Stimulated activated CD8-positive, alpha-beta memory T cell treated with anti-CD3 and anti-CD28 coated beads, Interleukin-4, amount 100 ng/mL, for 4 hours (primary cell): ENCODE data around the gene GALNT6.

Experiments
- DNase-seq, 2 donors: peaks; one replicate each; pipeline ENCODE4 v3.0.0-alpha.2; 2020; ENCODE audit warnings: low read depth in 2 of 2, low spot score in 1 of 2

Gene GALNT6, protein sequence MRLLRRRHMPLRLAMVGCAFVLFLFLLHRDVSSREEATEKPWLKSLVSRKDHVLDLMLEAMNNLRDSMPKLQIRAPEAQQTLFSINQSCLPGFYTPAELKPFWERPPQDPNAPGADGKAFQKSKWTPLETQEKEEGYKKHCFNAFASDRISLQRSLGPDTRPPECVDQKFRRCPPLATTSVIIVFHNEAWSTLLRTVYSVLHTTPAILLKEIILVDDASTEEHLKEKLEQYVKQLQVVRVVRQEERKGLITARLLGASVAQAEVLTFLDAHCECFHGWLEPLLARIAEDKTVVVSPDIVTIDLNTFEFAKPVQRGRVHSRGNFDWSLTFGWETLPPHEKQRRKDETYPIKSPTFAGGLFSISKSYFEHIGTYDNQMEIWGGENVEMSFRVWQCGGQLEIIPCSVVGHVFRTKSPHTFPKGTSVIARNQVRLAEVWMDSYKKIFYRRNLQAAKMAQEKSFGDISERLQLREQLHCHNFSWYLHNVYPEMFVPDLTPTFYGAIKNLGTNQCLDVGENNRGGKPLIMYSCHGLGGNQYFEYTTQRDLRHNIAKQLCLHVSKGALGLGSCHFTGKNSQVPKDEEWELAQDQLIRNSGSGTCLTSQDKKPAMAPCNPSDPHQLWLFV

DNA sequence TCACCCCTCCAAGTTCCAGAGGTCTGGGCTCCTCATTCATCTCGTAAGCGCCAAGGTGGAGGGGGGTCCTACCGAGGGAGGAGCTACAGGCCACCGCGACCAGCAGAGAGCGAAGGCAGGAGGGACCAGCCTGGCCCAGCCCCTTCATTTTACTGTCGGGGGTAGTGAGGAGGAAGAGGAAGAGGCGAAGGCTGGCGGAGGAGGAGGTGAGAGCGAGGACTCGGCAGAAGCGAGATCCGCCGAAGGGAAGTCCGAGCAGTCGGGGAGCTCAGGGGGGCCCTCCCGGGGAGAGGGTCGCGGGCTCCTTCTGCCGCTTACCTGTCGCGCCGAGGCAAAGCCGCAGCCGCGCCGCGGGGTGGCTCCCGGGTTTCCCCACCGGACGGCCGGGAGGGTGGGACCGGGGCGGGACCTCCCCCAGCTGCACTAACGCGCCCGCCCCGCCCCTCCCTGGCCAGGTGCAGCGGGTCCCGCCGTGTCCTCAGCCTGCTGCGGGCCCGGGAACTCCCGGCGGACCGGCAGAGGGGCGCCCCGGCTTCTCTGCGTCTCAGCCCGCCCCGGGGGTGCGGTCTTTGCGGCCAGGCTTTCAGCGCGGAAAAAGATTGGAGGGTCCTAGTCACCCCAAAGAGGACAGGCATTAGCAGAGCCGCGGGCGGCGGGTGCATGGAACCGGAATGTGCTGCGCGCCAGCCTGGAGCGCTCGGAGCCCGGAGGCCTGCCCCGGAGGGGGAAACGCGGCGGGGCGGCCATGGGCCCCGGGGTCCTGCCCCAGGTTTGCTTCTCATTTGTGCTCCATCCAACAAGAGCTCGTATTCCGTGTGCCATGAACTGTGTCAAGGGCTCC, at the start of gene GALNT6:
Gene GALNT6, minus strand, starts transcription at position 124 of the 841 bp plus-strand sequence. CDS start 11,625 bp downstream, outside the sequence.
- peak; percentile 29 to 50 for DNase-seq

DNA sequence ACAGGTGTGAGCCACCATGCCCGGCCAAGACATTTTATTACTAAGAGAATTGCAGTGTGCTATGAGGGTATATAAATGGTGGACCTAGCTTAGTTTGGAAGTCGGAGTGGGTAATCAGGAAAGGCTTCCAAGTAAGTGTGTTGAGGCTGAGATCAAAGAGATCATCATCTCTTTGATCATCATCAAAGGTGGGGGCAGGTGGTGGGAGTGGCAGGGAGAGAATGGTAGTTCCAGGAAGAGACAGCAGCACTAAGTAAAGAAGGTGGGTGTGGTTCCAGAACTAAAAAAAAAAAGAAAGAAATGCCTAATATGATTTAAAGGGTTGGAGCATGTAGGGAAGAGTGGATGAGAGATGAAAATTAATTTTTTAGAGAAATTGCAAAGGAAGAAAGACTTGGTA, 48.1 kb upstream of the GALNT6 start:
- no peak for DNase-seq

DNA sequence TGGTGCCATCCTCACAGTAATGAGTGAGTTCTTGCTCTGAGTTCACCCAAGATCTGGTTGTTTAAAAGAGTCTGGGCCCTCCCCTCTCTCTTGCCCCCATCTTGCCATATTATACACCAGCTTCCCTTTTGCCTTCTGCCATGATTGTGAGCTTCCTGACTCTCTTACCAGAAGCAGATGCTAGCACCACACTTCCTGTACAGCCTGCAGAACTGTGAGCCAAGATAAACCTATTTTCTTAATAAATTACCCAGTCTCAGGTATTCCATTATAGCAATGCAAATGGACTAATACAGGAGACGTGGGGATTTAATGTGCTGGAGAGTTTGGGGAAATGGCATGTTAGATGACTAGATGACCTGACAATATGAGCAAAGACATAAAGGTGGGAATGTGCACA, 46.2 kb upstream of the GALNT6 start:
- DNase-seq: no peak

DNA sequence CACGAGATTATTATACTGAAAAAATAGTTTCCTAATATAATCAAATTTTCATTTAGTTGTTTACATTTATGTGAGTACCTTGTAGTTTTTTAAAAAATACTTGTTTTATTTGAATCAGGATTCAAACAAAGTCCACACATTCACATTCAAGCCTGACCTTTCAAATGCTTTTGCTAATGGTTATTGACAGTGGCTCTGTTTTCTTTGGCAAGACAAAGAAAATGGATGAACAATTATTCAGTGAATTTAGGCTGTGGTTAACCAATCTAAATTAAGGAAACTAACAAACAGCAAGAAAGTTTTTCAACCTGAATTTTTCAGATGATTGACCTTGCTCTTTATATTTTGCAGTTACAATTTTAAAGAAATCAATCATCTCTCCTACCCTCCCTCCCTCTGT, 43.1 kb upstream of the GALNT6 start:
- no peak for DNase-seq

DNA sequence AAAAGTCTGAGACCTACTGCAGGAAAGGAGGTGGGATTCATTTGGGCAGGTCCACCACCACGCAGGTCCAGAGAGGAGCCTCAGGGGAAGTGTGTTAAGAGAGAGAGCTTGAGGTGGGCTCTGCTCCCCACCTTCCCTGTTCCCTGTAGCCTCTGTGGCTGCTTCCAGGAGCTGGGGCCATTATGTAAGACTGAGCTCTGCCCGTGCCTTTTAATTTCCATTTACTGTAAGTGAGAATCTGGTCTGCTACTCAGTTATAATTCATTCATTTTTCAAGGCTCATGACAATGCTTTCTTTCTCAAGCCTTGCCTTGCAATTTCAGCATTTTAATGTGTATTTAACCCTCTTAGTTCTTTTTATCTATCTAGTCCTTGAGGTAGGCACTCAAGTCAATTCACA, 41.7 kb upstream of the GALNT6 start:
- DNase-seq: no peak

DNA sequence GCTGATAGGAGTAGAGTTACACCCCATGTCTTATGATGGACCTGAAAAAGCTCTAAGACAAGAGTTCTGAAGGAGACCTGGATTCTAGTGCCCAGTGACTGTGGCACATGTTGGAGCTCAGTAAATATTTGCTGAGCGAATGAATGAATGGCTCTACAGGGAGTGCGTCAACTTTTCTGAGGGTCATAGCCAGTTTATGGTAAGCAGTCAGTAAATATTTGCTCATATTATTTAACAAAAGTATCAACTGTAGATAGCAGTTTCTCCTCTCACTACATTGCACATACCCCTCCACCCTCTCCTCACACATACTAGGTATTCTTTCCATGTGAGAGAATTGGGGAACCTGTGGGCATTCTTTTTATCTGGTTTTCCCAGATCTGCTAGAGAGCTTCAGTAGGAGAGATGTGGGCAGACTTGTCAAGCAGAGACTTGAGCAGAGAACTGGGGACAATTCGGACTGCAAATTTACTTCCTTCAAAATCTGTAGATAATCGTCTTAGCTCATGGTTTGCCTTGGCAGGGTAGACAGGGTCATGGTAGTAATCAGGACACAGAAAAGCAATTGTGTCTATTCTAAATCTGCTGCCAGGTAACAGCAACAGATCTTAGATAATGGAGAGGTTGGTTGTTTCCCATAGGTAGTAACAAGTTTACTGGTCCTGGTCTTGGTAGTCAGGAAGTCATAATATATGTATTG, 39.1 kb upstream of the GALNT6 start:
- DNase-seq: no peak

DNA sequence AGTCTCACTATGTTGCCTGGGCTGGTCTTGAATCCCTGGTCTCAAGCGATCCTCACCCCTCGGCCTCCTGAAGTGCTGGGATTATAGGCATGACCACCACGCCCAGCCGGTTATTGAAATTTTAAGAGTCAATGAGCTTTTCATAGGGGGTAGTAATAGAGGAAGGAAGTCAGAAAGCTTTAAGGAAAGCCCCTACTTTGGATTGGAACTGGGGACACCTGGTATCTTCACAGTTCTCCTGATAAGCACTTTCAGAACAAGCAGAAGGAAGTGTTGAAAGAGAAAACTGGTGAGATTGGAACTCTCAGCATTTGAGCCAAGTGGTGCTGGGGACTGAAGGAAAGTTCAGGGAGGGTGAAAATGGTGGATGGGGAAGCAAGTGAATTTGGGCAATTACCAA, 38.5 kb upstream of the GALNT6 start:
- no peak for DNase-seq

DNA sequence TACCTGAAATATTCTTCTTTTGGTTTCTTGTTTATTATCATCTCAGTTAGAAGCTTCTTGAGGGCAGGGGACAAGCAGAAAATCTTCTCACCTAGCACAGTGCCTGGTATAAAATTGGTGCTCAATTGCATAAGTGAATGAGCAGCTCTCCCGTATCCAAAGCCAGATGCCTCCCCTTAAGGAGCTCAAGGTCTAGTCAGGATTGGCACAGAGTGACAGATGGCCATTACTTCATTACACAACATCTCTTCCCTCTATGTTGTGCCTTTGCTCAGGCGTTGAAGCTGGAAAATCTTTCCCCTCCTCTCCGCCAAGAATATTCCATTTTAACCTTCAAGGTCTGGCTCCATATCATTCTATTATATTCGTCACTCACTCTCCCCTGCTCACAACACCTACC, 37.0 kb upstream of the GALNT6 start:
- DNase-seq: no peak

DNA sequence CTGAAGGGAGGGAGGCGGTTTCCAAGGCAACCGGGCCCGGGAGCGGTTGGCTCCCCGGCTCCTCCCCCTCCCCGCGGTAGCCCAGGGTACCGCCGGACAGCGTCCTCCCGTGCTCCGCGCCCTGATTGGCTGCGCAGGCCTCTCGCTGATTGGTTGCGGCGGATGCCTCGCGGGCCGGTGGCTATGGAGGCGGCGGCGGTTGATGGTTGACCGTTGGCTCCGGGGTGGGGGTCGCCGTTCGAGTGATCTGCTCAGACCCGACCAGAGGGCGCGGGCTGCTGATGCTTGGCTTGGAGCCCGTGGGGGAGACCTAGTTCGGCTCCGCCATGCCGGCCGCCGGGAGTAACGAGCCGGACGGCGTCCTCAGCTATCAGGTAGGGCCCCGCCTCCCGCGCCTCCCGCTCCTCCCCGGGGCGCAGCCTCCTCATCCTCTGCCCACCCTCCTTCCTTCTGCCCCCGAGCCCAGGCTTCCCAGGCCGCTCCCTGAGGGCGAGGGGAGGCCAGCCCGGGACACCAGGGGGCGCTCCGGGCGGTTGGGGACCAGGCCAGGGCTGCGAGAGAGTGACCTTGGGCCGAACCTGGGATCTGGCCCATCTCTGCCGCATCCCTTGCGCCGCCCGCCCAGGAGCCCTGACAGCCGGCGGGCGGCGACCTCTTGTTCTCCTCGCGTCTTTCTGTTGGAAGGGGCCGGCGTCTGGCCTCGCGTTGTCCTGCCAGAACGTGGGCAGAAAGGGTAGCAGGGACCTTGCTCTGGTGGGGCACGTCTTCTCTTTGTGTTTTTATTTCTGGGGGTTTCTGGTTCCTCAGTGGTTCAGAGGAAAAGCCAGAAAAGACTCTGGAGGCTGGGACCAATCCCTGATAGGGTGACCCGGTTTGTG, 33.7 kb upstream of the GALNT6 start, which contains the start of gene SLC4A8:
Gene SLC4A8, plus strand, starts transcription at position 170 of the 878 bp plus-strand sequence. Its CDS starts 157 bp downstream, at position 327.
- peak; percentile 19 to 57 for DNase-seq

DNA sequence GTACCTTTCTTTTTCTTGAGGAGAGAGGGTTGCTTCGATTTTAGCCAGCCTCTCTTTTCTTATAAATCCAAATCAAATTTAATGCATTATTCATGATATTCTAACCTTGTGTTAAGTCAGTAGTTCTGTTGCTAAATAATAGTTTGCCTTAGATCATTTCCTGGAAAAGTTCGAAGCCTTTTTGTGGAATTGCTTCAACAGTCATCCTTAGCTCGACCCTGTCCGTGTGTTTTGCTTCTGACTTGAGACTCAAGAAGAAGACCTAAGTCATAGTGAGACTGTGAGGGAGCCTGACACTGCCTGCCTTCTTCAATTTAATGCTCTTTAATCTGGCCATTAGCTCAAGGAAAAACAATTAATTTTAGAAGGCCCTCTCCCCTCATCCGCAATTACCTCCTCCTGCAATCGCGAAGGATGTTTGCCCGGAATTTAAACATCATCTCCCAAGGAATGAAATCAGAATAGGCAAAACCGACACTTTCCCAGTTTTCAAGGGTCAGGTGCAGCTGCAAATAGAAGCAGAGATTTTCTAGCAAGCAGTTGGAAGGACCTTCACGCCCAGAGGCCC, 33.0 kb upstream of the GALNT6 start:
- no peak for DNase-seq

DNA sequence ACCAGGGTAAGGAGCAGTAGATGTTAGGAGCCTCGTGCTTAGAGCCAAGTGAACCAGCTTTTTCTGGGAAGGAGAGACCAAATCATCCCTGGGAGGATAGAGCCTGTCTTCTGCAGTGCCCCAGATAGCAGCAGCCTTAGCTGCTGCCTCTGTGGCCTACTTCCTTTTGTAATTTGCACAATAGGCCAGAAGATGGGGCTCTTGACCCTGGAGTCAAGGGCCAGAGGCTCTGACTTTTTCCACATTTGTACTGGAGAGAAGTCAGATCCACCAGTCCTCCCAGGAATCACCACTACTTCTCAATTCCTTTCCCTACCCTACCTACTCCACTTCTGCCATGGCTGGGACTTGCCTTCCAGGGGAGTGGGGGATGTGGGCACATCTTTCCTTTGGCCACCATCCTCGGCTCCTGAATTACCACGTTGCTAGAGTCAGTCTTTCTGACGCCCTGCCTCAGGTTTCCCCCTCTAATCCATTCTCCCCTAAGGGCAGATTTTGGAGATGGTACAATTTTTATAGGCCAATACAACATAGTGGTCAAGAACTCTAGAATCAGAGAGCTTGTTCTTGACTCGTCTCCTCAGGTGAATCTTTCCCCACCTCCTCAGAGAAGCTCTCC, 30.2 kb upstream of the GALNT6 start:
- DNase-seq: no peak

DNA sequence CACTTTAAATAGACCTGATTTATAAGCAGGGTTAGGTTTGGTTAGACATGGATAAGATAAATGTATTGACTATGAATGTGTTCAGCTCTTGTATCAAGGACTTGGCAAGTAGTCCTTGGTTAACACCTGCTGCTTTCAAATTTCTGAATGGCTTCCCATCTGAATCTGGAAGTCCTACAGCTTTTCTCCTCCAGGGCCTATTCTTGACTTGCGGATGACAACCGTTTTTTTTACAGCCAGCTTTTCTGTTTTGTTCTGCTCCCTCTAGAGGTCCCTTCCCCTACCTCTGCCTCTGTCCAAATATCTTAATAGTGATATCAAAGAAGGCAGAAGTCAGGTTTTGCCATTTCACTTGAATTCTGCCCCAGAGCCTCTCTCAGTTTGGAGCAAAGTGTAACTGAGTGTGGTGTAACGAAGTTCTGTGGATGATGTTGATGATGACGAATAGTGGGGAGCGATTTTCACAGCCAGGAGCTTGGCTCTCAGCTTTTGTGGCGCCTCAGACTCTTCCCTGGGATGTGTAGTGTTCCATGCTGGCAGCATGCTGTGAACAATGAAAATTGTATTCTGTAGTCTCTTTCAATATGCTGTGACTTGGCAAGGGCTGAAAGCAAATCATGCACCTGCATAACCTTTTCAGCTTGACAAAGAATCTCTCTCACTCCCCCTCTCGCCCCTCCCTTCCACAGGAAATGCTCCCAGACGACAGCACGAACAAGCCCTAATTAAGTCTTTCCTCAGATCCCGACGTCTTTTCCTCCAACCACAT, 28.4 kb upstream of the GALNT6 start:
- DNase-seq: no peak

DNA sequence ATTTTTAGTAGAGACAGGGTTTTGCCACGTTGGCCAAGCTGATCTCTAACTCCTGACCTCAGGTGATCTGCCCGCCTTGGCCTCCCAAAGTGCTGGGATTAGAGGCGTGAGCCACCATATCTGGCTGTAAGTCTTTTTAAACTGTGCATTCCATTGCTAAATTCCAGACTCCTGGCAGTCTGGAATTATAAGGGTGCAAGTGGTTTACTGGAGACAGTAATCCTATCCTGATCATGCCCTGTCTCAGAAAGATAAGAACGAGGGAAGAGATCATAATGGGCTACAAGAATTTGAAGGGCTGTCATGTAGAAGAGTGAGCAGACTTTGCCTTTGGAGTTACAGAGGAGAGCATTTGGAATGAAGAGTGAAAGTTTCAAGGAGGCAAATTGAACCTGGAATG, 26.6 kb upstream of the GALNT6 start:
- DNase-seq: no peak

DNA sequence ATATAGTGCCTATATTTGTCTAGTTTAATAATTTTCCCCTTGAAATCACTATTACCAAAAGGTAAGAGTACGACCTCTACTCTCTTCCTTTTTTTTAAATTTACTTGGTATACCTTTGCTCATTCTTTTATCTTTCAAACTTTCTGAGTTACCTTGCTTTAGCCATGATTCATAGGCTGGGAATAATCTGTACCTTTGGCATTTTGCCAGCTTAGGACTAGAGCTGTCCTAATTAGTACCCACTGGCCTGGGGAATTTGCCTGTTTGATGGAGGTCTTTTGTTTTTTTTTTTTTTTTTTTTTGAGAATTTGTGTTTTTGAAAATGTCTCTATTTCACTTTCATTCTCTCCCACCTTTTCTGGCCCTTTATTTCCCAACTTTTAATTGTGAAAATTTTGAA, 24.7 kb upstream of the GALNT6 start:
- DNase-seq: no peak

DNA sequence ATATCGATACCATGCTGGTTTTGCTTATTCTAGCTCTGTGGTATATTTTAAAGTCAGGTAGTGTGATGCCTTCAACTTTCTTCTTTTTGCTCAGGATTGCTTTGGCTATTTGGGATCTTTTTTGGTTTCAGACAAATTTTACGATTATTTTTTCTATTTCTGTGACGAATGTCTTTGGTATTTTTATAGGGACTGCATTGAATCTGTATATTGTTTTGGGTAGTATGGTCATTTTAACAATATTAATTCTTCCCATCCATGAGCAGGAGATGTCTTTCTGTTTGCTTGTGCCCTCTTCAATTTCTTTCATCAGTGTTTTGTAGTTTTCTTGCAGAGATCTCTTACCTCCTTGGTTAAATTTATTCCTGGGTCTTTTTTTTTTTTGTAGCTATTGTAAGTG, 22.6 kb upstream of the GALNT6 start:
- no peak for DNase-seq

DNA sequence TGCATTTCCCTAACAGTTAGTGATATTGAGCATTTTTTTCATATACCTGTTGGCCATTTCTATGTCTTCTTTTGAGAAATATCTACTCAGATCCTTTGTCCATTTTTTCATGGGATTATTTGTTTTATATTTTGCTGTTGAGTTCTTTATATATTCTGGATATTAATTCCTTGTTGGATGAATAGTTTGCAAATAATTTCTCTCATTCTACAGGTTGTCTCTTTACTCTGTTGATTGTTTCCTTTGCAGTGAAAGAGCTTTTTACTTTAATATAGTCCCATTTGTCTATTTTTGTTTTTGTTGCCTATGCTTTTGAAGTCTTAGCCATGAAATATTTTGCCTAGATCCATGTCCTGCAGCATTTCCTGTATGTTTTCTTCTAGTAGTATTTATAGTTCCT, 21.9 kb upstream of the GALNT6 start:
- DNase-seq: no peak

DNA sequence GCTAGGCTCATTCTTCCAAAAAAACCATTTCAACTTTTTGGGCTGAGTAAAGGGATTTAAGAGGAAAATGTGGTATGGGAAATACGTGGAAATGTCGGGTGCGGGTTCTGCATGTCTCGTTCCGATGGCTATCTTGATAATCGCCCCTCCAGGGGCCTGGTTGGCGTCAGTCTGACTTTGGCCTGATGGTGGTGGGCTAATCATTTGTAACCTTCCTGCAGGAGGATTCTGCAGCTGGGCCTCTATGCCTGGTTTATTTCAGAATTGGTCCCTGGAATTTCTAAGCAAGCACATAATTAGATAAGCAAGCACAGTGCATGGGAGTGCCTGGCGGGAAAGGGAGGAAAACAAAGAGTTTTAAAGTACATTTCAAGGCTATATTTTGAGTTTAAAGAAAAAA, 18.6 kb upstream of the GALNT6 start:
- no peak for DNase-seq

DNA sequence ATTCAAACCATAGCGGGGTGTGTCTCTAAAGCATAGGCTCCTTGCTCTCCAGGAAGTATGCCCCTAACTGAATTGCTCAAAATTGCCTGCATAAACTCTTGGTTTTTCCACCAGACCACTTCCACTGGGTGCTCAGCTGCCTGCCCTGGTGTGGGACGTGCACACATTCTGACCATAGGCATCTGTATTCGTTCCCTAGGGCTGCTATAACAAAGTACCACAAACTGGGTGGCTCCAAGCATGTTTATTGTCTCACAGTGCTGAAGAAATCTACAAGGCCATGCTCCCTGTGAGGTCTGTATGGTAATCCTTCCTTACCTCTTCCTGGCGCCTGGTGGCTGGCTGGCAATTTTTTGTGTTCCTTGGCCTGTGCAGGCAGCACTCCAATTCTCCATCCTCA, 16.4 kb upstream of the GALNT6 start:
- DNase-seq: no peak

DNA sequence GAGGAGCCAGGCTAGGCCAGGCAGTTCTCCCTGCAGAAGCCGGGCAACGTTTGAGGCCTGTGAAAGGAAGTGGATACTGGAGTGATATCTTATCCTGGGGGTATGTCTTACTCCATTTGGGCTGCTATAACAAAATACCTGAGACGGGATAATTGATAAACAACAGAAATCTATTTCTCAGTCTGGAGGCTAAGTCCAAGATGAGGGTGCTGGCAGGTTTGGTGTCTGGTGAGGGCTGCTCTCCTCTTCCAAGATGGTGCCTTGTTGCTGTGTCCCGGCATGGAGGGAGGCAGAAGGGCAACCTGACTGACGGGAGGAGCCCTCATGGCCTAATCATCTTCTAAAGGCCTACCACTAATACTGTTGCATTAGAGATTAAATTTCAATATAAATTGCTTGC, 15.7 kb upstream of the GALNT6 start:
- DNase-seq: no peak
